VCaP (cell line): ENCODE measurements around the gene RDH16.
"Not testable (repeated sequence)": the region's sequence is repeated elsewhere in the genome, so short reads cannot be mapped to it uniquely, and the experiment has no call there.

Source experiments
- H3K27ac ChIP-seq: fragments of 450-650 bp; 2 replicates; pipeline ENCODE4 v1.5.1; 2017
- CTCF ChIP-seq: fragments of 450-650 bp; conservative IDR thresholded peaks from 2 replicates; pipeline ENCODE4 v1.5.1; 2017; ENCODE audit warnings: mild to moderate bottlenecking, moderate library complexity

RDH16 gene

DNA sequence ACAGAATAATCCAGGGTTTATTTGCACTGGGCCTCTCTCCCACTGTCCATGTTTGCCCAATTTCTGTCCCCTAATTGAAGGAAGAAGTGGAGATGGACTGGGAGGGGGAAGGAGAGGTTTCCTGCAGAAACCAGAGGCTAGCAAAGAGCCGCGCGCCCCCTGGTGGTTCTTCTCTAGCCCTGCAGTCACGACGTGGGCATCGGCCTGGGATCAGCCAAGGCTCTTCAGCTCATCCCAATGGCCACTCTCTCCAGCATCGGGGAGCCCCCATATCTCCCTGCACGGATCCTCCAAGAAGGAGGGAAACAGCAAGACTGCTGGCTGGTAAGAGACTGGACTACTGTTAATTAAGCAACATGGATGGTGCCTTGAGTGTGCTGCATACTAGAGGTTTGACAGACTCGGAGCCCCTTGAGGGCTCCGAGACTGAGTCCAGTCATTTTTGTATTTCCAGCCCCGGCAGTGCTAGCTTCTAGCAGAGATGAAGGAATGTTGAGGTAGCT, 30.2 kb upstream of the RDH16 start:
- peak overlapping the region; percentile 62; the same call in 1 of the 2 replicates for H3K27ac ChIP-seq
- TF ChIP-seq CTCF: peak; percentile 99

GRCh38 chr12:56987011-56987410, 29.6 kb upstream of the RDH16 start:
- H3K27ac ChIP-seq: peak overlapping the region; percentile 62; the same call in 1 of the 2 replicates

GRCh38 chr12:56985714-56986113, 28.3 kb upstream of the RDH16 start:
- peak overlapping the region; percentile 62; the same call in 1 of the 2 replicates for H3K27ac ChIP-seq

More at GRCh38 chr12:56987011-56987410, 29.6 kb upstream of the RDH16 start:
- TF ChIP-seq CTCF: no peak

GRCh38 chr12:56983386-56983785, 26.0 kb upstream of the RDH16 start:
- TF ChIP-seq CTCF: no peak
- no peak overlapping the region for H3K27ac ChIP-seq

- not testable (repeated sequence) for H3K27ac ChIP-seq
These were observed 25.3 kb upstream of the RDH16 start for GRCh38 chr12:56982578-56983236.

- no peak for TF ChIP-seq CTCF
- no peak overlapping the region for H3K27ac ChIP-seq
These were observed 23.6 kb upstream of the RDH16 start for GRCh38 chr12:56980941-56981530.

- no peak overlapping the region for H3K27ac ChIP-seq
- TF ChIP-seq CTCF: no peak
These were observed 22.9 kb upstream of the RDH16 start for GRCh38 chr12:56980268-56980667.

DNA sequence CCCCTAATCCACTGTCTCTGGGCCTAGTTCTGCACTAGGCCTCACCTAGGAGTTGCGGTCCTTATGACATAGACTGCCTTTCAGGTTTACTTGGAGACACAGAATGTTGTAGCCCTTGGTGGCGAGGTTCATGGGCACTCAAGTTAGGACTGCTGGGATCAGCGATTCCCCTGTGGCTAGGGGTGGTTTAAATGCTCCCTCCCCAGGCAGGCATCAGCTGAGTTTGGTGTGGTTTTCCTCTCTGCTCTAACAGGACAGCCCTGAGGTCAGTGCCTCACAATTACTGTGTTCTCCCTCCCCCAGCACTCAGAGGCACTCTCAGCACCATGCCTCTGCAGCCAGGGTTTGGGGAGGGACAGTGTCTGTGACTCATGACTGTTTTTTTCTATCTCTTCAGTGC, 22.2 kb upstream of the RDH16 start:
- TF ChIP-seq CTCF: no peak
- no peak overlapping the region for H3K27ac ChIP-seq
